ENCODE measurements around the gene GUK1.
"Not testable (repeated sequence)": the region's sequence is repeated elsewhere in the genome, so short reads cannot be mapped to it uniquely, and the experiment has no call there.

The GUK1 gene

GRCh38 chr1:228164561-228165371 is 24.7 kb downstream of the GUK1 start:
- DNase-seq = no peak

GRCh38 chr1:228165372-228166169 is 25.5 kb downstream of the GUK1 start, which contains the start of gene IBA57:
IBA57 (plus strand) TSS chr1:228165804; CDS start chr1:228165817, 13 bp downstream.
- peak; percentile 96 for DNase-seq

GRCh38 chr1:228166170-228166936 is 26.3 kb downstream of the GUK1 start:
- peak; percentile 79 for DNase-seq

GRCh38 chr1:228168563-228169270 is 28.6 kb downstream of the GUK1 start:
- DNase-seq = no peak

- DNase-seq = no peak
Observed at GRCh38 chr1:228169345-228169744, 29.3 kb downstream of the GUK1 start.

- DNase-seq = no peak
Observed at GRCh38 chr1:228170666-228171065, 30.6 kb downstream of the GUK1 start.

GRCh38 chr1:228171221-228171891 is 31.3 kb downstream of the GUK1 start:
- DNase-seq = no peak

GRCh38 chr1:228172591-228173527 is 32.8 kb downstream of the GUK1 start:
- DNase-seq = no peak

GRCh38 chr1:228173528-228174481 is 33.7 kb downstream of the GUK1 start:
- DNase-seq = not testable (repeated sequence)

GRCh38 chr1:228174482-228175315 is 34.6 kb downstream of the GUK1 start:
- DNase-seq = no peak

GRCh38 chr1:228175316-228176023 is 35.4 kb downstream of the GUK1 start:
- DNase-seq = no peak

GRCh38 chr1:228176024-228176395 is 35.9 kb downstream of the GUK1 start:
- DNase-seq = no peak

GRCh38 chr1:228176461-228177182 is 36.5 kb downstream of the GUK1 start:
- DNase-seq = no peak

- DNase-seq = no peak
Observed at GRCh38 chr1:228177183-228177475, 37.0 kb downstream of the GUK1 start.

GRCh38 chr1:228177721-228178710 is 37.9 kb downstream of the GUK1 start:
- no peak for DNase-seq

All from retina (tissue), 1 donor.